Activated CD8-positive, alpha-beta memory T cell treated with anti-CD3 and anti-CD28 coated beads for 36 hours (primary cell): ENCODE measurements around the gene FAM72D. TPM values are rescaled to one million over a fixed set of nuclear protein-coding genes. Genes with fewer than 3 reads are reported as not detected.
"Not testable (repeated sequence)": the region's sequence is repeated elsewhere in the genome, so short reads cannot be mapped to it uniquely, and the experiment has no call there.

ENCODE experiments used
- CTCF ChIA-PET: fragments of 350-600 bp; sonication (Branson Sonifier 250); formaldehyde crosslinking; loops from one replicate; lab custom pipeline; 2021; ENCODE audit warnings: antibody characterized with exemption; lab: Charles Lee
- POLR2A ChIA-PET: fragments of 350-600 bp; sonication (Branson Sonifier 250); formaldehyde crosslinking; loops from one replicate; lab custom pipeline; 2021; ENCODE audit warnings: antibody characterized with exemption; lab: Charles Lee
- total RNA-seq, 2 experiments: library from RNA; stranded (reverse); gene quantifications; one replicate each; pipeline ENCODE4 v1.2.3, GENCODE V29; 2021

FAM72D gene
- 10 to 100 TPM; 12.0 to 13.4 TPM for total RNA-seq

DNA sequence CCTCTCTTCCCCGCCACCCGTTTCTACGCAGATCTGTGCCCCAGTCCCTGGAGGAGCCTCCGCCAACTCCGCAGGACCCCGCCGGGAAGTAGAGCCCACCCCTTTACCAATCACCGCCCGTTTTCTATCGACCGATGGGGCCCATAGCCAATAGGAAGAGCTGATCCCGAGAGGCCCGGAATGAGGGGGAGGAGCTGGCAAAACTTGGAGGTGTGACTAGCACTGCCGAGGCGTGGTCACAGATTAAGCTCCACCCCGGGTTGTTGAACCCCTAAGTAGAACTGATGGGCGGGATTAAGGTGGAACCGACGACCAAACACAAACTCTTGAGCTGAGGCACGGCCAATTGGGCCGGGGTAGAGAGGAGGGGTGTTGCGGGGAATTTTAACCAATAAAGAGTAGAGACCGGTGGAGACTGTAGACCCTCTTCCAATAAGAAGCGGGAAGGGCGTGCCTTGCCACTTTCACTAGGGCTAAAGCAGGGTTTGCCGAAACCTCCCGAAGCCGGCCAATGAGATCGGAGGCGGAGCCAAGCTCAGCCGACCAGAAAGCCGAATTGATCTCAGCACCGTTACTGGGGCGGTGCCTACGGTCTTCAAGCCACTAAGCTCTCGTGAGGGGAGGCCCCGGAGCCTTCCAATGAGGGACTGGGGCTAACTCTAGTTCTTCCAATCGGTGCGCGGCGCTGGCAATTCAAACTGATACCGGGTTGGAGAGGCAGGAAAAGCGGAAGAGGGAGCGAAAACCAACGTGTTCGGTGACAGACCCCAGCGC, at the start of gene FAM72D, which contains the start of gene SRGAP2B:
Gene FAM72D, plus strand, starts transcription at position 691 of the 774 bp plus-strand sequence. CDS start 874 bp downstream, outside the sequence.
Gene SRGAP2B, minus strand, starts transcription at position 45 of the 774 bp plus-strand sequence. CDS start 2,427 bp downstream, outside the sequence.
- CTCF ChIA-PET: not testable (repeated sequence)

DNA sequence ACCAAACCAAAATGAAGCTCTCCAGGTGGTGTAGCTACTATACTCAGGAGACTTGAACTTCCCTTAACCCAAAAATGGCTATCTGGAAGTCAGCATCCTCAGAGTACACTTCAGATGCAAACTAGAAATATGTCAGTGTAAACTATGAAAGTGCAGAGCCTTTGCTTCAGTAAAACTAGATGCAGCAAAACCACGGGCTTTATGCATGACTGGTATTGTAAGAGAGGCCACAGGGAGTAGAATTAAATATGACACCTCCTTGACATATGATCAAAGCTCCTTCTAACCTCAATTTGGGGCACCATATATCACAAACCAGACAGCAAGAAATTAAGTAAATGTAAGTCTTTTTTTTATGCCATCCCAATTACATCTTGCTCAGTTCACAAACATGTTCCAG, 48.2 kb upstream of the FAM72D start:
- CTCF ChIA-PET, POLR2A ChIA-PET: not testable (repeated sequence)

More for the DNA sequence above, at the start of gene FAM72D, which contains the start of gene SRGAP2B:
- POLR2A ChIA-PET: not testable (repeated sequence)

DNA sequence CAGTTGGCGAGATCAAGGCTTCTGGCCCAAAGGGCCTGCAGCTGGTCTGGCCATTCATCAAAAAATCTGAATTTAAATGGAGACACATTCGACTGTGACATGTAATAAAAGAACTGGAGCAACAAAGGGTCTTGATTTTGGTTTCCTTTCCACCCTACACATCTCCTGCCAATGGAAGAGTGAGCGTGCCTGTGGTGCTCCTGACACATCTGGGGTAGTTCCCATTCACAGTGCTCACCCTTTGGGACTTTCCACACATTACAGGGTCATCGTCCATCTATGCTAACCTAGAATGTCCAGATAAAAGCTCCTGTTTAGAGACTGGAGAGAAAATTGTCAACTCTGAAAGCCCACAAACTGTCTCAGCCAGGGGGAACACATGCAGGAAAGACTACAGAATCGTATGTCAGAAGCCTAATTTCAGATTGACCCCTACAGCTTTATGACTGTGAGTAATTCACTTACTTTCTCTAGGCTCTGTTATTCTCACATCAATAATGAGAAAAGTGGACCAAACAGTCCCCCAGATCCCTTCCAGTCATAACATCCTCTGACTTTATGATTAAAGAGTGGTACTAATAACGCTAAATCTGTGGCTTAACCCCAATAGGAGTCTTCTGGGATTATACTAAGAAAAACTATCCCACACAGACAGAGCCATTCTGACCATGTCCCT, 47.5 kb upstream of the FAM72D start:
- CTCF ChIA-PET, POLR2A ChIA-PET: not testable (repeated sequence)

DNA sequence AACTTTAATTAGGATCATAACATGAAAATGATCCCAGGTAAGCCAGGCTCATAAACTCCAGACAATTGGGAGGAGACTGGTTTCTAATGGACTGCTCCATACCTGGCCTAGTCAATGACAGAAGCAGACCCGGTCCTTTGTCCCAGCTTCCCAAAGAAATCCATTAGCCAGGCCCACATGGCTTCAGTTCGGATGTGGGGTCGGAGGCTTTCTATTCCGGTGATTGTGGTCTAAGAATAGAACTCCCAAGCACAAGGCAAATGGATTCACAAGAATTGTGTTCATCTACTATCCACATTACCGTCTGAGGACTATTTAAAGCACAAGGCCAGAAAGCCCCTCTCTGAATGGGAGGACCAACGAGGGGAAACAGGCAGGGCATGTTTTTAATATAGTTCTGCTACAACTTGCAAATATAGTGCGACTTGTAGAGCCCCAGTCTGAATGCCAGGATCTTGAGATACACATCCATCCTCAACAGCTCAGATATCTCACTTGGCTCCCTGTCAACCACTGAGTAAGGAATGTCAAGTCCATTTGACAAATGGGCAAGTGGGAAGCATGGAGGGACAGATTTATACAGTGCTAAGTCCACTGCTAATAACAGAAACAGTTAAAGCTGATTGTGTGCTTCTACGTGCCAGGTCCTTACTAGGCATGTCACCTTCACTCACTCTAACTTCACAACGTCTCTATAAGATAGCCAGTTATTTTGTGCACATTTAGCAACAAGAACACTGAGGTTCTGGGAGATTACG, 43.6 kb upstream of the FAM72D start:
- POLR2A ChIA-PET: not testable (repeated sequence)

DNA sequence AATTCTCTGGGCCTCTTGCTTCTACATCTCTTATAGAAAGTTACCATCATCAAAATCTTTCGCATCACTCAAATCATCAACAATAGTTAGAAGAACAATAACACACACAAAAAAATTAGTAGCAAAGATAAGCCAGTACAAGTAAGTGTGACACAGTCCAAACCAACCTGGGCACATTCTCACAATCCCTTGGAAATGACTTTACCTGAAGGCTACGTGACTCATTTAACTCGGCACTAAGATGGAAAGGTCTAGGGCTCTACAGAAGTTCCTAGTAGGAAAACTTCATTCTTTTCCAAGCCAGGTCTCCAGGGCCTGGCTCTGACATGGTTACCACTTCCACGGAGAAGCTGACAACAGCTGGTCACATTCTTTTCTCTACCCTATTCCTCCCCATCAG, 42.3 kb upstream of the FAM72D start:
- CTCF ChIA-PET: not testable (repeated sequence)

More for the DNA sequence above, 43.6 kb upstream of the FAM72D start:
- CTCF ChIA-PET: not testable (repeated sequence)

DNA sequence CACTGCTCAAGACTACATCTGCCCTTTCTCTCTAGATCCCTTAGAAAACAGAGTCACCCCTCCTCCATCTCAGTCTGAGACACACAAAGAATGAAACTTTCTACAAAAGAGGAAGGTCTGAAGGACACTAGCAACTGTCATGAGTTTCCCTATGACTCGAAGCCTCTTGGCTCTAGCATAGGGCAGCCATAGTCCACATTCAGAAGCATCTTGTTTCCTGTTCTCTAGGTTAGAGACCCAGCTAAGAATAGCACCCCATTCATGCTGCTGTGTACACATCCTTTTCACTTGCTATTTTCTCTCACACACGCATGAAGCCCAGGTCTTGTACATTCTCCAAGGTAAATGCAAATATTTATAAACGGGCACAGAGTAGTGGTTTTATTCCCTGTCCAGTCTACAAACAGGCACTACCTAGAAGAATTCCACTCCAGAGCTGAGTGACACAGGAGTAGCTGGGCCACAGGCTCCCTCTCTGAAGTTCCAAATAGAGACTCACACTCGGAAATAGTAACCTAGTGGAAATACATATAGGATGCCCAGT, 40.5 kb upstream of the FAM72D start:
- POLR2A ChIA-PET, CTCF ChIA-PET: not testable (repeated sequence)

More for the DNA sequence above, 42.3 kb upstream of the FAM72D start:
- POLR2A ChIA-PET: not testable (repeated sequence)

DNA sequence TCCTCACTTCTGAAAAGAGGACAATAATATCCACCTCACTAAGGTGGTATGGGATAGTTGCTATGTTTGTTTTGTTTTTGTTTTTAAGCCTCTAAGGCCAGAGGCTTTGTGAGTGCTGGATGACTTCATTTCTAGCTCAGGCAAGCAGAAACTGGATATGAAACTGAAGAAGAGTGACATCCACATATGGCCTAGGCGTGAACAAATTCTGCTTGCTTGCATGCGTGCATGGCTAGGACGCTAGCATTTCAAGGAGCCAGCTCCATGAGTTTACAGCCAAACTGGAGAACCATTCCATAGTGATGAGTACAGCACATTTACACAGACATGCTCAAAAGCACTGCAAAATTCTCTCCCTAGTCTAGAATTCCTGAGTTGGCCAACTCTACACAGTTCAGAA, 37.6 kb upstream of the FAM72D start:
- POLR2A ChIA-PET, CTCF ChIA-PET: not testable (repeated sequence)

DNA sequence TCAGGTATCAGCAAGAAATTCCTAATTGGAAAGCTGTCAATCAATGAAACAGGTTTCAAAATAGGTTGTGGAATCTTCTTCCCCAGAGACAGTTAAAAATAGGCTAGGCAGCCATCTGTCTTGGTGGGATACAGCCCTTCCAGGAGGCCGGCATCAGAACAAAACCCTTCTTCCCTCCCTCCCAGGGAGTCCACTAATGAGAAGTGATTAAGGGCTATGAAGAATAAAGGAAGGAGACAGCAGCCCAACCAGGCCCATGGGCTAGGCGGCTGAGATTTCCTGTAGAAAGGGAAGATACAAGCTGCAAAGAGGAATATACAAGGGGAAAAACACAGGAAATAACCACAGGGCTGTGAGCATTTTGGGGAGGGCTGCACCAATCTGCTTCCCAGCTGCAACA, 32.5 kb upstream of the FAM72D start:
- POLR2A ChIA-PET, CTCF ChIA-PET: not testable (repeated sequence)

DNA sequence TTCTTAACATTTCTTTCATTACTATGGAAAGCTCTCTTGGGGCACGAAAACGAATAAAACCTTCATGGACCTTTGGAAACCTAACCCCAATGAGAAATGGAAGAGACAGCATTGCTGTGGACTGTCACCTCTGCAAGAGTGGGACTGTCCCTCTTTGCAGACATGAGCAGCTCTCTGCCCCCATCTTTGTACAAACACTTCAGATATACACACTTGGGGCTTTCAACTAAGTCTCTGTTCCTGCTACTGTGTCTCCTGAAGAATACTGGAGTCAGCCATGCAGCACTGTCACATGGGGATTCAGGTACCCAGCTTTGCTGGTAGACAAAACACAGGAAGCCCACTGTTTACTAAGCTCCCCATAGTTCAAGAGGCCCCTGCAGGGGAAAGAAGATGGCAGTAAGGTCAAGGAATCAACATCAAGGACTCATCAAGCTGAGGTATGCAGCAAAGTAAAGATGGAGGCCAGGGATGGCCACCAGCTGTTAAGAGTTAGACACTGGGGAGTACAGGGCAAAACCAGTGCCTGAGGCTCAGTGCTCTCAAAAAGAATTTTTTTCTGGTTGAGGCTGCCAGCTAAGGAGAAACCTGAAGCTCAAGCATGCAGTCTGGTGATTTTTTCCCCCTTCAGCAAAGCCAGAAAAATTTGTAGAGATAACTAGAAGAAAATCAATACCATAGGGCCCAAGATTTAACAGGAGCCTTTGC, 31.7 kb upstream of the FAM72D start:
- CTCF ChIA-PET, POLR2A ChIA-PET: not testable (repeated sequence)

DNA sequence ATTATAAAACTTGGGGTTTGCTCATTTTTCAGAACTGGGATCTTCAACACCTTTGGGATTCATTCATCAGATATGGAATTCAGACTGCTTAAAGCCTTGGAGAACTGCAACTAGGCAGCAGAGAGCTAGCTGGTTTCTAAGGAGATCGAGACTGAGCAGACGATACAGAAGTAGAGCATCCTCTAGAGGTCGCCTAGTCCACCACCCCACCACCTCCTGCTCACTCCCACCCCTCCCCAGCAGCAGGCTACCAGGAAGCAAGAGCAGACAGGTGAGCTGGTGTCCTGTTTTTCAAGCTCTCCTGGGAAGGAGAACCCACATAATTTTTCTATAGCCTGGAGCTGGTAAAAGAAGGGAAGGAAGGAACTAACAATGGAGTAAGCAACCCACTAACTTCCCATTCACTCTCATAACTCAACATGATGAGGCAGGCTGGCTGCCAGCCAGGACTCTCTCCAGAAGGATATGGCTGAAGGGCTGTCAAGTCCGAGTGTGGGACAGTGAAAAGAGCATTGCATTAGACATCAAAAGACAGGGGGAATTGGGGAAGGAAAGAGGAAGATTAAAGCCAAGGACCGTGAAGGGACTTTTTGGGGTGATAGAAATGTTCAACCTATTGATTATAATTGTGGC, 30.5 kb upstream of the FAM72D start:
- POLR2A ChIA-PET, CTCF ChIA-PET: not testable (repeated sequence)

DNA sequence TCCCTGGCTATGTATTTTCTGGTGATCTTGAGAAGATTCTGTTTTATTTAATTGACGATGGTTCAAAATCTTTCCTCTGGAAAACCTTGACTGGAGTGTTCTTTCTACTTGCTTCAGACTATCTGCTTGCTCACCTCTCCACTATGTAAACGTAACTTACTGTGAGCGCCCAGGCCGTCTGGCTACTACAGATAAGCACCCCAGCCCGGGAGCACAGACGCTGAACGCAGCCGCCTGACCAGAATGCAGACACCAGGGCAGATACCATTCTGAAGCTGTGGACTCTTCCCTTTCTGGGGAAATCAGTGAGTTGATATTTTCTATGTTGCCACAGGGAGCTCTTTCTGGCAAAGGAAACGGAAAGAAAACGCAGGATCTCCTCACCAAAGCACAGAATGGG, 29.3 kb upstream of the FAM72D start:
- POLR2A ChIA-PET, CTCF ChIA-PET: not testable (repeated sequence)

DNA sequence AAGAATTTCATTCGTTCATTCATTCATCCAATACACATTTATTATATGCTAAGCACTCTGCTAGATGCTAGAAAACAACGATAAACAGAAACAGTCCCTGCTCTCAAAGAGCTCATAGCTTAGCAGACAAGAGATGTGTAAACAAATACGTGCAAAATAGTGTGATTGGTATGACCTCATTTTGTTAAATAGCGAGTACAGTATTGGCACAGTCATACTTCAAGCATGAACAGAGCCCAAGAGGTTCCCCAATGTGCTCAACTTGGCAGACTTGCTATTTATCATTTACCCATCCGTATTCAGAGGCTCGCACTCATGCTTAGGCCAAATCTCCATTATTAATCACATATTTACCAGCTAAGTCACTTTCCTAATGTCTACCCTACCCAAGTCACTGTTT, 24.2 kb upstream of the FAM72D start:
- CTCF ChIA-PET, POLR2A ChIA-PET: not testable (repeated sequence)

DNA sequence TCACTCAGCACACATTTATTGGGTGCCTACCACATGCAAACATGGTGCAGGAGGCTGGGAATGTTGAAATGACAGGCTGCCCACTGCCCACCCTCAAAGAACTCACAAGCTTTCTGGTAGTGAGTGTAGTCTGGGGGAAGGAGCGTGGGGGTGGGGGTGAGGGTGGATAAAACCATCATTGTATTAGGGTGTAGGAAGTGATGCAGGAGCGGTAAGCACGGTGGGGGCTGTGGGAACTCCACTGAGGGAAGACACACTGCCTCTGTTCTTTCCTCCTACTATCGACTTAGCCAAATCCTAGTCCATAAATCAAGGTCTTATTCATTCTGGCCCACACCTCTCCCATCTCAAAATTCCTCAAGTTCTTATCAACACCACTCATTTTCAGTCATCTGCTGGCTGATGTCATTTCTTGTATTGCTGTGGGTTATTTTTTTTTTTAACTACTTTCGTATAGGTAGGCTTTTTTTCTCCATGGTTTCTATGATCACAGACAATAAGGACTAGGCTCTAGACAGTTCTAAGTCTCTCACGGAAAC, 21.7 kb upstream of the FAM72D start:
- CTCF ChIA-PET, POLR2A ChIA-PET: not testable (repeated sequence)

DNA sequence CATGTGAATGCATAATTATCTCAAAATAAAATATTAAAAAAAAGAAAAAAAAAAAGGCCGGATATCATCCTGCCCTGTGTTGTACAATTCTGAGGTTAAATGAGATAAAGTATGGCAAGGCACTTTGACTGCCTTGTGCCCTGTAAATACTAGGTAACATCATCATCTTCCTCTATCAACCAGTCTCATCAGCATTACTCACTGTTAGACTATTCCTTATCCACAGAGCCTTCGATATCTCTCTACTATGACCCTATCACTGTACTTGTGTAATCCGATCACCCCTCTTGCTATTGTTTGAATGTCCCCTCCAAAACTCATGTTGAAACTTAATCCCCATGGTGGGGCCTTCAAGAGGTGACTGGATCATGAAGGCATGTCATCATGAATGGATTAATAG, 18.9 kb upstream of the FAM72D start:
- POLR2A ChIA-PET, CTCF ChIA-PET: not testable (repeated sequence)

DNA sequence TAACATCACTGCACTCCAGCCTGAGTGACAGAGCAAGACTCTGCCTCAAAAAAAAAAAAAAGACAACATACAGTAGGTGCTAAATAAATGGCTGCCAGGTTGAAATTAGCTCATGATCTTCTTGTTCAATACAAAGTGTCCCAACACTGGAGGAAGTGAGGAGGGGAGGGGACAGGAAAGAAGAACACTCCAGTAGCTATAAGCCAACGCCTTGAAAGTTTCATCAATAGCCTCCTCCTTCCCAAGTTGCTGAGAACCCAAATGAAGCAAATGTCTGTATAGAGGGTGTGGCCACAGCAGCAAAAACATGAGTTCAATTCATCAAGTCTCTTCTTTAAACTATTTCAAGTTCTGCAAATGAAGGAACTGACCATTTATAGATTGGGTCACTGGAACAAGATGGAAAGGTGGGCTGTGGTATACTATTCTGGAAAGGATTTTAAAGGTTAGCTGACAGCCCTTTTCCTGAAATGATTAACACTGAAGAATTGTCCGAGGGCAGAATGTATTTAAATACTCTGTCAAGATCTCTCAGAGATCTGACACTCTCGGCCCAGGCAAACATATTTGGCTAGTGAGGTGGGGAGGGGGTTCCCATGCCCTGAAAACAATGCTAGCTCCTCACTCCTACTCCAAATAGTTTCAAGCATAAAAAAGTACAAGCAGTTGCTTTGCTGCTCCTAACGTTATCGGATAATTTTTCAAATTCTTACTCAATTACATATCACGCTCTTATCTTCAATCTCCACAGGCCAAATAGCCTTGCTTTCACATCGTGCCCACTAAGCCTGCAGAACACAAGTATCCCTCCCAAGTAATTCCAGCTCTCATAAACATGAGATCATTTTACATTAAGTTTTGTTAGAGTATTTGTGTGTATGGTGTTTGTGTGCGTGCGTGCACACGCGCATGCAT, 17.6 kb upstream of the FAM72D start:
- CTCF ChIA-PET, POLR2A ChIA-PET: not testable (repeated sequence)

DNA sequence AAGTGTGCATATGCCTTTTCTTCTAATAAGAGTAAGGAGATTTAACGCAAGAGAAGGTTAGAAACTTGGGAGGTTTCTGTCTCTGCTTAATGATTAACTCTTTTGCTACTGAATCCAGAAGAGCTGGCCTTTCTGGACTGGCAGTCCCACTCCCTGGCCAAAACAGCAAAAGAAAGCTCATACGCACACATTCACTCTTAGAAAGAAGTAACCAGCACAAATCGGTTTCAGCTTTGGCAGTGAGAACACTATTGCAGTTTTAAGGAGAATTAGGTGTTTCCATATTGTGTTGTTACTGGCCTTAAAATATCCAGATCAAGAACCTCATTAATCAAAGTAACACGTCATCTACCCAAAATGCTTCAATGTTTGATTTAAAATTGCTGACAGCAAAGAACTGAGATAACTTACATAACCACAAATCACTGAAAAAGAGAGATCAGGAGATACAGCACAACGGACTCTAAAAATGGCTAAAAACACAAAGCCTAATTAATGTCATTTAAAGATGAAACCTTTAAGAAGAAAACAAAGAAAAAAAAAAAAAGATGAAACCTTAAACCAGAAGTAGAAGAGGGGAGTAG, 16.9 kb upstream of the FAM72D start:
- CTCF ChIA-PET, POLR2A ChIA-PET: not testable (repeated sequence)

DNA sequence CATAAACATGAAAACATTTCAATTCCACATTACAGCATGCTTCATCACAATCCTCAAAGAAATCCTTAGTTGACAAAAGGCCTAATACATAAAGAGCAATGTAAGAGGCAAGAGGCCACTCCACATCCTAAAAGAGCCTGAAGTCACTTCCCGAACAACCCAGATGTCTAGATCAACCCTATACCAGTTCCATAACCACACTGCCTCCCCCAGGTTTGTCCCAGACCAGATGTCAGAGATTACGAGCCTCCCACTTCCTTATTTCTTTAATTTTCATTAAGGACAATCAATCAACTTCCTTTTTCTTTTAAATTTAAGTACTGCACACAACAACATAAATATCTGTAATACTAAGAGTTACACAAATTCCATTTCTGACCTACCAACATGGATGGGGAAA, 16.0 kb upstream of the FAM72D start:
- POLR2A ChIA-PET: not testable (repeated sequence)

More for the DNA sequence above, 16.0 kb upstream of the FAM72D start:
- CTCF ChIA-PET: not testable (repeated sequence)
